Stimulated activated naive CD8-positive, alpha-beta T cell treated with anti-CD3 and anti-CD28 coated beads, Interleukin-15, Interleukin-2, amounts not matched to agents 100 ng/mL and 50 ng/mL, for 24 hours (primary cell): ENCODE data around the gene ACAD10.

Experiments used
- H3K27ac Mint-ChIP-seq: one replicate; pipeline ENCODE4 v1.8.0; 2021; ENCODE audit warnings: mild to moderate bottlenecking, mixed read lengths
- H3K27me3 Mint-ChIP-seq: one replicate; pipeline ENCODE4 v1.8.0; 2021; ENCODE audit warnings: mixed read lengths
- H3K36me3 Mint-ChIP-seq: one replicate; pipeline ENCODE4 v1.8.0; 2021; ENCODE audit warnings: low read depth, mixed read lengths
- H3K4me1 Mint-ChIP-seq: one replicate; pipeline ENCODE4 v1.8.0; 2021; ENCODE audit warnings: low read depth, mixed read lengths
- H3K4me3 Mint-ChIP-seq: one replicate; pipeline ENCODE4 v1.8.0; 2021; ENCODE audit warnings: mild to moderate bottlenecking, mixed read lengths
- H3K9me3 Mint-ChIP-seq: one replicate; pipeline ENCODE4 v1.8.0; 2021; ENCODE audit warnings: mixed read lengths

The ACAD10 gene

DNA sequence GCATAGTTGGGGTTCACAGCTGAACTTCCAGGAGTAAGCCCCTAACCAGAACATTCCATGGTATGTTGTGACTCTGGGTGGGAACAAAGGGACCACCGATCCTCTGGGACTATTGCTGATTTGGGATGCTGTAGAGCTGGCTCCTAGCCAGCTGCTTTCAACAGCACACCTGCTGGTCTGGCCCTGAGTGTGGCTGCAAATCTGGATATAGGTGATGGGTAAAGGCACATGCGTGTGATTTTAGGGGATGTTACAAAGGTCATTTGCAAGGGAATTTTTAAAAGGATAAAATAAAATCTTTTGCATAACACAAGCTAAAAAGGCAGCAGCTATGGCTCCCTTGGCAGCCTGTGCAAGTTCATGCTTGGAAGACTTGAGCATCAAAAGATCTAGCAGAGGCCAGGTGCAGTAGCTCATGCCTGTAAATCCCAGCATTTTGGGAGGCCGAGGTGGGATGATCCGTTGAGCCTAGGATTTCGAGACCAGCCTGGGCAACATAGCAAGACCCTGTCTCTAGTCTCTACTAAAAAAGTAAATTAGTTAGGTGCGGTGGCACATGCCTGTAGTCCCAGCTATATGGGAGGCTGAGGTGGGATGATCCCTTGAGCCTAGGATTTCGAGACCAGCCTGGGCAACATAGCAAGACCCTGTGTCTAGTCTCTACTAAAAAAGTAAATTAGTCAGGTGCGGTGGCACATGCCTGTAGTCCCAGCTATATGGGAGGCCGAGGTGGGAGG is 82.5 kb downstream of the ACAD10 start:
- Mint-ChIP-seq H3K27ac (no peak overlapping the region), H3K36me3 (no peaks in the 10 kb centered on the region), H3K4me1 (peaks cover 33% of the 10 kb centered on the region), H3K9me3 (no peaks in the 10 kb centered on the region), H3K4me3 (no peak overlapping the region), H3K27me3 (peaks cover 22% of the 10 kb centered on the region)

DNA sequence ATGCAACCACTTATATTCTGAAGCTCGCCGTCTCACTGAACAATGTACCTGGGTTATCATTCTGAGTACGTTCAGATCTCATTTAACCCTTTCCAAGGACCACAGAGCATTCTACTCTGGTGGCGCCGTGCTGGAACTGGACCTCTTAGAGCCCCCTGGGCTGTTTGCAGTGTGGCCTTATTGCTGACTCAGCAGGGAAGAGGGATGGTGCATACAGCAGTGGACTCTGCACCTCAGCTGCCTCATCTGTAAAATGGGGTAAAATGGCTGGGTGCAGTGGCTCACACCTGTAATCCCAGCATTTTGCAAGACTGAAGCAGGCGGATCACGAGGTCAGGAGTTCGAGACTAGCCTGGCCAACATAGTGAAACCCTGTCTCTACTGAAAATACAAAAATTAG is 83.7 kb downstream of the ACAD10 start:
- no peak overlapping the region for H3K4me3 Mint-ChIP-seq
- H3K27ac Mint-ChIP-seq: no peak overlapping the region
- H3K9me3 Mint-ChIP-seq: no peaks in the 10 kb centered on the region
- peaks cover 19% of the 10 kb centered on the region for H3K27me3 Mint-ChIP-seq
- H3K36me3 Mint-ChIP-seq: no peaks in the 10 kb centered on the region
- peaks cover 36% of the 10 kb centered on the region for H3K4me1 Mint-ChIP-seq

DNA sequence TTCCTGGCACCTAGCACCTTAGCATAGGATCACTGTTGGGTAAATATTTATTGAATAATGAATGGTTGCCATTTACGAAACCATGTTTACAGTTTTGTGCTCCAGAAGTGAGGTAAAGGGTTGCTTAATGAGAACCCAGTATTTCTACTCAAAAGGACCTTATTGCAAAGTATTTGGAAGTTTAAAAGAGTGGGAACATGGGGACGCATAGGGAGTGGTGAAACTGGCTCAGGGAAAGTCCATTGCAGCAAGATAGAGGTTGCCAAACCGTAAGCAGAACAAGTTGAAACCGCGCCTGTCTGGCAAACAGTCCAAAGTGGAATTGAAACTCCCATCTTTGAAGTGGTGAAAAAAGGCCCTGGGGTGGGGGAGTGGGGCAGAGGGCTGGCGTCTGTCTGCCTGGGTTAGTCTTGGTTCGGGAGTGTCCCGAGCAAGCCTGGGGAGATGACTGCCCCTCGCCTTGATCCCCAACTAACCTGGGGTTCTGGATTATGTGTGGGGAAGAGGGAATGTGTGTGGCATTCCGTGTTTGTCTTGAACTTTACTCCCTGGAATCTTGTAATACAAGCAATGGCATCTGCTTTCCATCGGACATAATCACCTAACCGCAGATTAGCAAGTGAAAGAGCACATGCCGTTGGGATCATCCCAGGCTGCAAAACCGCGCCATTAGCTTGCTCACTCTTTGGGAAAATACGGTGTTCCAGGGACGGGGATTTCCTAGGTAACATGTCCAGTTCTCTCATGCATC is 88.1 kb downstream of the ACAD10 start:
- Mint-ChIP-seq H3K27ac (no peak overlapping the region), H3K4me3 (no peak overlapping the region), H3K27me3 (peaks cover 8% of the 10 kb centered on the region), H3K36me3 (no peaks in the 10 kb centered on the region), H3K4me1 (peaks cover 21% of the 10 kb centered on the region), H3K9me3 (no peaks in the 10 kb centered on the region)

DNA sequence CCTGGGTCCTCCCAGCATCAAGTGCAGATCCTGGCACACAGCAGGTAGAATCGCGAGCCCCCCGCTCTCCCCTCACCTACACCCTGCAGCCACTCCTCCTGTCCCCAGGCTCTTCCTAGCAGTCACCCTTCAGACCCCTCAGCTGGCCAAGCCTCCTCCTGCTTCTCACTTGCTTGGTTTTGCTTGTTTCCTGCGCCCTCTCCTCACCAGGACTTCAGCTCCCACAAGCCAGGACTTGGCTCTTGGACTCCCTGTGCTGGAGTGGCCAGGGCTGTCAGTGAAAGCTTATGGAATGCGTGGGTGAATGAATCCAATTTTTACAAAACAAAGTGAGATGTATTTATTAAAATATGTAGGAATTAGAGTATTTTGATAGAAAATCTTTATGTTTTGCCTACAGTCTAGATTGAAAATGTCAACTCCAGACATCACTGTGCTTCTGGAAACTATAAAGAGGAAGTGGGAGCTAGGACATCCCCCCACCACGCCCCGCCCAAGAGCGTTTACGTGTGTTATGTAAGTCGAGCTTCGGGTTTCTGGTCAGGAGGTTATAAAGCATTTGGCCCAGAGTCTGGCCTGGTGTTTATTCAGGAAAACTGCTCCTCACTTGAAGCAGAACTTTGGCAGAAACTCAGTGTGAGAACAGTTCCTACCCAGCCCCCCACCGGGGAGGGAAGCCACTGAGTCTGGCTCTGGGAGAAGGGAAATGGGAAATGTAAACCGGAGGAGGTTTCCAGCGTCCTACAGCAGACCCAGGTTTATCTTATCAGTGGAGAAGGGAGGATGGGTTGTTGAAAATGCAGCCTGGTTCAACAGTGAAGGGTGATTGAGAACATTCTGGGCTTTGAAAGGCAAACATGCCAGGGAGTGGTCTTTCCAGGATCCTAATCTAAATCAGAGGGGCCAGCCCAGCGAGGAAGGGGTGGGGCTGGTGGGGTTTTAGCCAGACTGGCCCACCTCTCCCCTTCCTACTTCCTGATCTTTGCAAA is 89.6 kb downstream of the ACAD10 start:
- Mint-ChIP-seq H3K4me1 (peaks cover 21% of the 10 kb centered on the region), H3K4me3 (peak overlapping the region; percentile 49), H3K36me3 (no peaks in the 10 kb centered on the region), H3K27ac (peak overlapping the region; percentile 64), H3K9me3 (no peaks in the 10 kb centered on the region), H3K27me3 (peaks cover 8% of the 10 kb centered on the region)

DNA sequence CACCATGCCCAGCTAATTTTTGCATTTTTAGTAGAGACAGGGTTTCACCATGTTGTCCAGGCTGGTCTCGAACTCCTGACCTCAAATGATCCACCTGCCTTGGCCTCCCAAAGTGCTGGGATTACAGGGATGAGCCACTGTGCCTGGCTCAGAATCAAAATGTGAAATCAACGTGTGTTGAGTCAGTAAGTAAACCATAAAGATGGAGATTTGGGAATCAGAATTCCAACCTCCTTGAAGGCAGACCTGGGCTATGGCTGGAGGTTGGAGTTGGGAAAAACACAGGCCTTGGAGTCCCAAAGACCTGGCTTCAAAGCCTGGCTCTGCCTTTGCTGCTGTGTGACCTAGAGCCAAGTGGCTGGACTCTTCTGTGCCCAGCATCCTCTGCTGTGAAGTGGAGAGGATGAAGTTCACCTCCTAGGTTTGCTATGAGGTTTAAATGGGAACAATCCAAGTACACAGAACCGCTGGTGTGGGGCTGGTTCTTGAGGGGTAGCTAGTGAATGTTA is 91.0 kb downstream of the ACAD10 start:
- Mint-ChIP-seq H3K27me3 (peaks cover 8% of the 10 kb centered on the region), H3K4me1 (peaks cover 21% of the 10 kb centered on the region), H3K36me3 (no peaks in the 10 kb centered on the region), H3K4me3 (no peak overlapping the region), H3K27ac (no peak overlapping the region), H3K9me3 (no peaks in the 10 kb centered on the region)

DNA sequence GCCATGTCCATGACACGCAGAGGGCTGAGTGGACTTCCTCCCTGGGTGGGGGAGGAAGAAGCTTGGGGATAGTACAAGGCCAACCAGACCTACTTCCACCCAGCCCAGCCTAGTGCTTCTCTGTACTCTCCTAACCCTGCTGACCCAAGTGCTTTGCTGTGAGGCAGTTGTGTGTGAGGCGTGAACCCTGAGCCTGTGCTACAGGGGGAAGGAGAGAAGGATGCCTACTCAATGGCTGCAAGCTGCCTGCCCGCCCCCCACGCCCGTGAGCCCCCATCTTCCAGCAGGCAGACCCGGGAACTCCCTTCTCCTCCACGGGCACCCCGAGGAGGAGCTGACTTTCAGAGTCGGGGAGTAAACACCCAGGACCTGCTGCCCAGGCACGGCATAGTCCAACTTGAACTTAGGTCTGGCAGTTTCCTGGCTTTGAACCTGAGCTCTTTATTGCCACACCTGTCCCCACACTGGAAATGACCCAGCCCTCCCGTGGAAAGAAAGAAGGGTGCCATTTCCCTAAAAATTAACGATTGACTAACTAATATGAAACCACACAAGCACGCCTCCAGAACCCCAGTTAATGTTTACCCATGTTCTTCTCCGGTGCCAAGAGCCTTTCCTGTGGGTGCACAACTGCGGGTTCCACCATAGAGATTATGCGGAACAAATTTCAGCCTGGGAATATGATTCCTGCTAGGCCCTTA is 91.6 kb downstream of the ACAD10 start:
- peaks cover 21% of the 10 kb centered on the region for H3K4me1 Mint-ChIP-seq
- H3K4me3 Mint-ChIP-seq: no peak overlapping the region
- H3K27ac Mint-ChIP-seq: no peak overlapping the region
- peaks cover 8% of the 10 kb centered on the region for H3K27me3 Mint-ChIP-seq
- no peaks in the 10 kb centered on the region for H3K9me3 Mint-ChIP-seq
- no peaks in the 10 kb centered on the region for H3K36me3 Mint-ChIP-seq

DNA sequence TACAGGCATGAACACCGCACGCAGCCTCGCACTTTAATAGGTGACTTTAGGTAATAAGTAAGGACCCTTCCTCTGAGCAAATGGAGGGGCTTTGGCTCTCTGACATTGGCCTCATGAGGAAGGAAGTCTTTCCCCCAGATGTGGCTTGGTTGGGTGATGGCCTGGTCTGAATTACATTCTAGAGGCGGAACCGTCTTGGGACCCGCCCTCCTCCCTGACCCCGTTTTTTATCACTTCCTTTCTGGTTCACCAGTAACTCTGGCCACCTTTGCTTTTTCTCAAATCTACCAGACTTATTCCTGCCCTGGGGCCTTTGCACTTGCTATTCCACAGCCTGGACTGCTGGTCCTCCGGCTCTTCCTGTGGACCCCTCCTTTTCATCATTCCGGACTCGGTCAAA is 94.3 kb downstream of the ACAD10 start:
- H3K27ac Mint-ChIP-seq: no peak overlapping the region
- H3K9me3 Mint-ChIP-seq: no peaks in the 10 kb centered on the region
- peaks cover 9% of the 10 kb centered on the region for H3K4me1 Mint-ChIP-seq
- H3K36me3 Mint-ChIP-seq: no peaks in the 10 kb centered on the region
- H3K27me3 Mint-ChIP-seq: peaks cover 2% of the 10 kb centered on the region
- H3K4me3 Mint-ChIP-seq: no peak overlapping the region

DNA sequence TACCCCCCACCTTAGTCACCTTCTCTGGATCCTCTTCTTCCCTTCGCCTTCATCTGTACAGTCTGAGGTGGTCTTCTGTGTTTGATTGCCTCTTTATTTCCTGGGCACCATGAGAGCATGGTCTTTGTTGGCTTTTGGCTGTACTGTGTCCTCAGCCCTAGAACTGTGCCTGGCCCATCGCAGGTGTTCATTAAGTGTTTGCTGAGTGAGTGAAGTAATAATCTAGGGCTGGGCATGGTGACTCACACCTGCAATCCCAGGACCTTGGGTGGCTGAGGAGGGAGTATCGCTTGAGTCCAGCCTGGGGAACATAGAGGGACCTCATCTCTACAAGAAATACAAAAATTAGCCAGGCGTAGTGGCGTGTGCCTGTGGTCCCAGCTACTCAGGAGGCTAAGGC is 94.8 kb downstream of the ACAD10 start:
- no peak overlapping the region for H3K4me3 Mint-ChIP-seq
- no peaks in the 10 kb centered on the region for H3K36me3 Mint-ChIP-seq
- H3K27ac Mint-ChIP-seq: no peak overlapping the region
- no peaks in the 10 kb centered on the region for H3K9me3 Mint-ChIP-seq
- peaks cover 4% of the 10 kb centered on the region for H3K4me1 Mint-ChIP-seq
- no peaks in the 10 kb centered on the region for H3K27me3 Mint-ChIP-seq

DNA sequence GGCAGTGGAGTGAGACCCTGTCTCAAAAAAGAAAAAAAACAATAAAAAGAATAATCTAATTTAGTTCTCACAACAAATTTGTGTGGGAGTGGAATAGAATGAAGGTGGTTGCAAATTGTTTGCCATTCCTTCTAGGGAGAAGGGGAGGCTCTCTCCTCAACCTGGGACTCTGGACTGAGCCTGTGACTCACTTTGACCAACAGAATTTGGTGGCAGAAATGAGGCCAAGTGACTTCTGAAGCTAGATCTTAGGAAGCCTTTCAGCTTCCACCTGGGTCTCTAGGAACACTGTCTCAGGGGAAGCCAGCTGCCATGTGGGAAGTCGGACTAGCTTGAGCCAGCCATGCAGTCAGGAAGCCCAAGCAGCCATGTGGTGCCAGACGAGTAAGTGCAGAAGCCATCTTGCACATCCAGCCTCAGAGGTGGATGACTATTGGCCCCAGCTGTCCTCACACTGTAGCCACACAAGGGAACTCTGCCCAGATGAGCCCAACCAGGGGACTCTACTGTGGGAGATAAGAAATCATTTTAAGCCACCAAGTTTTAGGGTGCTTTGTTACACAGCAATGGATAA is 95.3 kb downstream of the ACAD10 start:
- H3K4me3 Mint-ChIP-seq: no peak overlapping the region
- H3K4me1 Mint-ChIP-seq: no peaks in the 10 kb centered on the region
- H3K9me3 Mint-ChIP-seq: no peaks in the 10 kb centered on the region
- H3K36me3 Mint-ChIP-seq: no peaks in the 10 kb centered on the region
- H3K27me3 Mint-ChIP-seq: no peaks in the 10 kb centered on the region
- H3K27ac Mint-ChIP-seq: no peak overlapping the region

DNA sequence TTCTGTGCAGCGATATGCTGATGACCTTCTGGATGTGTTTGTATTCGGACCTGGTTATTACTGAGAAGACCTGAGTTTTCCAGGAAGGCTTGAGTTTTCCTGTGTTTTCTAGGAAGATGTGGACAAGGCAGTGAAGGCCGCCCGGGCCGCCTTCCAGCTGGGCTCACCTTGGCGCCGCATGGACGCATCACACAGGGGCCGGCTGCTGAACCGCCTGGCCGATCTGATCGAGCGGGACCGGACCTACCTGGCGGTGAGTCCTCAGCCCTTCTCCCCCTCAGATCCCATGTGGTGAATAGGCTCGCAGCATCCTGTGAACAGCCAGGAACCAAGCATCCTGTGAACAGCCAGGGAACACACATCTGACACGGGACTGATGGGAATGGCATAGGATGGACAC is 97.2 kb downstream of the ACAD10 start:
- Mint-ChIP-seq H3K27me3 (no peaks in the 10 kb centered on the region), H3K9me3 (no peaks in the 10 kb centered on the region), H3K36me3 (no peaks in the 10 kb centered on the region), H3K4me3 (no peak overlapping the region), H3K4me1 (no peaks in the 10 kb centered on the region), H3K27ac (no peak overlapping the region)

DNA sequence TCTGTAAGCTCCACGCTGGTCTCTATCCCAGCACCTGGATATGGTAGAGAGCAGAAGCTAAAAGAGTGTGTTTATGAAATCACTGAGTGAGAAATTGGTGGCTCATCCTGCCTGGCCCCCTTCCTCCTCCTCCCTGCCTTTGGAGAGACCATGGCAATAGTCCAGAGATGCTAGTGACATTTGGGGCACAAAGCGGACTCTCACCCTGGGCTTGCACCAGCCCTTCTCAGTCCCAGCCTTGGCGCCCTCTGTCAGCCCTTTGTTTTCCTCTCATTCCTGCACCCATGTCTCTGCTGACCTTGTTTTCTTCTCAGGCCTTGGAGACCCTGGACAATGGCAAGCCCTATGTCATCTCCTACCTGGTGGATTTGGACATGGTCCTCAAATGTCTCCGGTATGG is 99.1 kb downstream of the ACAD10 start:
- no peaks in the 10 kb centered on the region for H3K4me1 Mint-ChIP-seq
- H3K27me3 Mint-ChIP-seq: no peaks in the 10 kb centered on the region
- H3K27ac Mint-ChIP-seq: no peak overlapping the region
- no peaks in the 10 kb centered on the region for H3K36me3 Mint-ChIP-seq
- H3K4me3 Mint-ChIP-seq: no peak overlapping the region
- H3K9me3 Mint-ChIP-seq: no peaks in the 10 kb centered on the region

DNA sequence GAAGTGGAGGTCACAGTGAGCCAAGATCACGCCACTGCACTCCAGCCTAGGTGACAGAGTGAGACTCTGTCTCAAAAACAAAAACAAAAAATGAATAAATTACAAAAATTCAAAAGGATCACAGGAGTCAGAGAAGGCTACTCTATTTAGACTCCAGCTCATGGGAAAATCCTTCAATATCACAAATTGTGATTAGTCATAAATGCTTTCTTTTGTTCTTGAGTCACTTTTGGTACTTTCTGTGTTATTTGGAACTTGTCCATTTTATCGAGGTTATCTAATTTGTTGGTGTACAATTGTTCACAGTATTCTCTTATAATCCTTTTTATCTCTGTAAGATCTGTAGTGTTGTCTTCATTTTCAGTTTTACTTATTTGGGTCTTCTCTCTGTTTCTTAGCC is 99.8 kb downstream of the ACAD10 start:
- no peak overlapping the region for H3K27ac Mint-ChIP-seq
- no peaks in the 10 kb centered on the region for H3K27me3 Mint-ChIP-seq
- no peaks in the 10 kb centered on the region for H3K4me1 Mint-ChIP-seq
- no peaks in the 10 kb centered on the region for H3K9me3 Mint-ChIP-seq
- H3K36me3 Mint-ChIP-seq: no peaks in the 10 kb centered on the region
- H3K4me3 Mint-ChIP-seq: no peak overlapping the region

DNA sequence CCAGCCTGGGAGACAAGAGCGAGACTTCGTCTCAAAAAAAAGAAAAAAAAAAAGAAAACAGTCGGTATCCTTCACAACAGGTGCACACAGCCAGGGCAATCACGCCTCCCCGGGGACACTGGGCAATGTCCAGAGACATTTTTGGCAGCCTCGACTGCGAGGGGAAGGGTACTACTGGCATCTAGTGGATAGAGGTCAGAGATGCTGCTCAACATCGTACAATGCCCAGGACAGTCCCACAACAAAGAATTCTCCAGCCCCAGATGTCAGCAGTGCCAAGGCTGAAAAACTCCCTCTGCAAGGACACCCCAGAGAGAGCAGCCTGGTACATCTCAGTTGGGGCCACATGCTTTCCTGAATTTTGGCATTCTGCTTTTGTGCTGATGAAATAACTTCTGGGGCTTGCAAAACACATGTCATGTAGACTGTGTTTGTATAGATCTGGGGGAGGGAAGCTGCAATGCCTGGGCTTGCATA is 102.4 kb downstream of the ACAD10 start:
- H3K27me3 Mint-ChIP-seq: no peaks in the 10 kb centered on the region
- no peaks in the 10 kb centered on the region for H3K9me3 Mint-ChIP-seq
- no peak overlapping the region for H3K4me3 Mint-ChIP-seq
- H3K36me3 Mint-ChIP-seq: no peaks in the 10 kb centered on the region
- H3K27ac Mint-ChIP-seq: no peak overlapping the region
- H3K4me1 Mint-ChIP-seq: no peaks in the 10 kb centered on the region

DNA sequence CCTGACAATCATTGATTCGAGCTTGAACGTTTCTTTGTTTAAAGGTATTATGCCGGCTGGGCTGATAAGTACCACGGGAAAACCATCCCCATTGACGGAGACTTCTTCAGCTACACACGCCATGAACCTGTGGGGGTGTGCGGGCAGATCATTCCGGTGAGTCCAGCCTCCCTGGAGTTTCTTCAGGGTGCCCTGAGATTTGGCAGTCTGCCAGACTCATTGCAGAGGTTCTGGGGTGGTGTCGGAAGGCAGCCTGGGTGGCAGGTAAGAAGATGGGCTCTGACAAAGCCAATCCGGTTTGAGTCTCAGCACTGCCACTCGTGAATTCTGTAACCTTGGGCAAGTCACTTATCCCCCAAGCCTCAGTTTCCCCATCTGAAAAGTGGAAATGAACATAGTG is 103.9 kb downstream of the ACAD10 start:
- Mint-ChIP-seq H3K27me3 (no peaks in the 10 kb centered on the region), H3K36me3 (no peaks in the 10 kb centered on the region), H3K4me3 (no peak overlapping the region), H3K4me1 (no peaks in the 10 kb centered on the region), H3K9me3 (no peaks in the 10 kb centered on the region), H3K27ac (no peak overlapping the region)
